IMR-90 (cell line): ENCODE measurements around the gene ARHGAP23. TPM values are rescaled to one million over a fixed set of nuclear protein-coding genes. Genes with fewer than 3 reads are reported as not detected.
"Not testable (repeated sequence)": the region's sequence is repeated elsewhere in the genome, so short reads cannot be mapped to it uniquely, and the experiment has no call there.

ENCODE experiments used
- ATAC-seq: fragments of 200-7000 bp; cut with Tn5 transposase; 2 replicates; pipeline ENCODE4 v1.9.1; 2020; ENCODE audit warnings: low read depth, mild to moderate bottlenecking, moderate library complexity
- BruUV-seq: library from RNA; stranded (reverse); fragments of 400-500 nt; replicated peaks from 2 replicates; lab custom pipeline; 2021; lab: Mats Ljungman, UMichigan
- CTCF ChIA-PET: fragments of 300-600 bp; formaldehyde crosslinking; extraction: SDS; loops from one replicate; lab custom pipeline; 2021; ENCODE audit warnings: antibody characterized with exemption; lab: Yijun Ruan, JAX
- POLR2A ChIA-PET: fragments of 300-600 bp; sonication (Branson Sonifier 250); formaldehyde crosslinking; loops from one replicate; lab custom pipeline; 2022; ENCODE audit warnings: antibody characterized with exemption; ENCODE audit not compliant: unreplicated experiment; lab: Charles Lee
- DNase-seq: peaks from one replicate; pipeline ENCODE4 v3.0.0; 2013
- H2AFZ ChIP-seq: replicated peaks from 2 replicates; pipeline ENCODE3; 2013; ENCODE audit warnings: low read length, mild to moderate bottlenecking; ENCODE audit not compliant: poor library complexity
- H2AK5ac ChIP-seq: 2 replicates; pipeline ENCODE4 v1.6.1; 2013; ENCODE audit warnings: low read depth, low read length, inconsistent platforms
- H2AK9ac ChIP-seq: replicated peaks from 2 replicates; pipeline ENCODE3; 2013; ENCODE audit warnings: mild to moderate bottlenecking, low read depth, low read length, moderate library complexity; ENCODE audit not compliant: poor library complexity
- H2BK120ac ChIP-seq: 2 replicates; pipeline ENCODE4 v1.6.1; 2013; ENCODE audit warnings: low read depth, low read length, inconsistent platforms
- H2BK15ac ChIP-seq: 3 replicates; pipeline ENCODE4 v1.6.1; 2013; ENCODE audit warnings: low read depth, low read length, inconsistent platforms
- H2BK20ac ChIP-seq: 2 replicates; pipeline ENCODE4 v1.6.1; 2013; ENCODE audit warnings: low read depth, mild to moderate bottlenecking, inconsistent platforms, low read length, moderate library complexity
- H2BK5ac ChIP-seq: 2 replicates; pipeline ENCODE4 v1.6.1; 2013; ENCODE audit warnings: mild to moderate bottlenecking, low read depth, low read length, inconsistent platforms; ENCODE audit not compliant: poor library complexity, severe bottlenecking
- H3K14ac ChIP-seq: replicated peaks from 2 replicates; pipeline ENCODE4 v1.6.1; 2013; ENCODE audit warnings: low read depth, low read length, inconsistent platforms
- H3K18ac ChIP-seq: 2 replicates; pipeline ENCODE4 v1.6.1; 2013; ENCODE audit warnings: low read depth, low read length, control low read depth
- H3K23ac ChIP-seq: 2 replicates; pipeline ENCODE4 v1.6.1; 2013; ENCODE audit warnings: low read depth, low read length, inconsistent platforms
- H3K27ac ChIP-seq: 2 replicates; pipeline ENCODE4 v1.5.1; 2013; ENCODE audit warnings: mild to moderate bottlenecking, control low read depth, low read length; ENCODE audit not compliant: insufficient read depth
- H3K27me3 ChIP-seq: 2 replicates; pipeline ENCODE4 v1.6.1; 2013; ENCODE audit warnings: low read length; ENCODE audit not compliant: control insufficient read depth, insufficient read depth
- H3K36me3 ChIP-seq: 2 replicates; pipeline ENCODE4 v1.6.1; 2013; ENCODE audit warnings: low read length, mixed read lengths; ENCODE audit not compliant: control insufficient read depth, insufficient read depth
- H3K4ac ChIP-seq: 2 replicates; pipeline ENCODE4 v1.6.1; 2013; ENCODE audit warnings: low read depth, low read length, inconsistent platforms
- H3K4me1 ChIP-seq: 2 replicates; pipeline ENCODE4 v1.6.1; 2013; ENCODE audit warnings: low read length, mixed read lengths; ENCODE audit not compliant: control insufficient read depth, insufficient read depth
- H3K4me2 ChIP-seq: 2 replicates; pipeline ENCODE4 v1.6.1; 2013; ENCODE audit warnings: low read depth, mild to moderate bottlenecking, control low read depth, low read length, moderate library complexity
- H3K4me3 ChIP-seq: 2 replicates; pipeline ENCODE4 v1.5.1; 2013; ENCODE audit warnings: low read depth, mild to moderate bottlenecking, control low read depth, low read length, moderate library complexity; ENCODE audit not compliant: insufficient read depth
- H3K56ac ChIP-seq: 2 replicates; pipeline ENCODE4 v1.6.1; 2013; ENCODE audit warnings: low read length, inconsistent platforms; ENCODE audit not compliant: insufficient read depth; ENCODE audit errors: extremely low read depth
- H3K79me1 ChIP-seq, 2 experiments: 2 replicates each; pipeline ENCODE4 v1.6.1; 2013; ENCODE audit warnings: low read length in 2 of 2, inconsistent platforms in 1 of 2, low read depth in 1 of 2
- H3K9ac ChIP-seq: 2 replicates; pipeline ENCODE4 v1.6.1; 2013; ENCODE audit warnings: low read depth, low read length, control low read depth
- H3K9me1 ChIP-seq: 2 replicates; pipeline ENCODE4 v1.6.1; 2013; ENCODE audit warnings: low read length, inconsistent platforms; ENCODE audit not compliant: insufficient read depth
- H3K9me3 ChIP-seq: 2 replicates; pipeline ENCODE4 v1.6.1; 2013; ENCODE audit warnings: low read length; ENCODE audit not compliant: control insufficient read depth, insufficient read depth
- H4K20me1 ChIP-seq: 2 replicates; pipeline ENCODE4 v1.6.1; 2013; ENCODE audit warnings: low read length, inconsistent platforms; ENCODE audit not compliant: insufficient read depth
- H4K5ac ChIP-seq: 2 replicates; pipeline ENCODE4 v1.6.1; 2013; ENCODE audit warnings: mild to moderate bottlenecking, low read depth, low read length, control low read depth
- H4K8ac ChIP-seq, 2 experiments: 2 replicates each; pipeline ENCODE4 v1.6.1; 2013; ENCODE audit warnings: low read depth in 2 of 2, low read length in 2 of 2, control low read depth in 1 of 2, inconsistent platforms in 1 of 2
- H4K91ac ChIP-seq: 2 replicates; pipeline ENCODE4 v1.6.1; 2013; ENCODE audit warnings: low read depth, low read length, inconsistent platforms; ENCODE audit not compliant: insufficient read depth
- CTCF ChIP-seq: conservative IDR thresholded peaks from 2 replicates; pipeline ENCODE4 v1.5.1; 2012; ENCODE audit warnings: mild to moderate bottlenecking, low read depth, low read length, improper control_type of control experiment
- MXI1 ChIP-seq: IDR thresholded peaks from 2 replicates; pipeline ENCODE4 v1.6.1; 2012; ENCODE audit warnings: low read depth, mild to moderate bottlenecking, low read length, moderate library complexity, borderline replicate concordance
- RAD21 ChIP-seq: IDR thresholded peaks from 2 replicates; pipeline ENCODE4 v1.6.1; 2012; ENCODE audit warnings: low read length, improper control_type of control experiment
- SMC3 ChIP-seq: fragments of 150-350 bp; IDR thresholded peaks from 2 replicates; pipeline ENCODE4 v1.6.1; 2016; ENCODE audit warnings: low read depth, mild to moderate bottlenecking, antibody characterized with exemption, low read length, moderate library complexity
- WGBS, 2 experiments: methylation state at CpG; one replicate each; pipeline versions ENCODE4 v1.1.5 to v1.1.7; 2013; ENCODE audit warnings: missing lambda C conversion rate in 2 of 2; ENCODE audit not compliant: insufficient read length in 1 of 2; ENCODE audit errors: extremely low coverage in 2 of 2; 5-methylcytosine and 5-hydroxymethylcytosine counted together
- dilution Hi-C: fragments of 300-500 bp; cut with HindIII; formaldehyde crosslinking; loops from one replicate; pipeline ENCODE4 v1.14.3; 2018; ENCODE audit warnings: low sequenced_read_pairs; ENCODE audit not compliant: unreplicated experiment
- in situ Hi-C: fragments of 300-500 bp; cut with MboI; formaldehyde crosslinking; loops from 3 replicates; pipeline ENCODE4 v1.14.3; 2019; ENCODE audit warnings: low sequenced_read_pairs, inconsistent platforms, mixed read lengths
- intact Hi-C: fragments of 100-400 bp; cut with micrococcal nuclease; formaldehyde crosslinking; loops from 2 replicates; pipeline ENCODE4 v1.10.0; 2022
- polyA plus RNA-seq, 3 experiments: library from polyadenylated mRNA; depleted of rRNA; stranded (reverse); fragments of >200 nt; gene quantifications; 2 replicates each; pipeline ENCODE4 v1.2.3, GENCODE V29; 2012; ENCODE audit warnings: low replicate concordance in 1 of 3
- total RNA-seq: library from RNA; depleted of rRNA; stranded (reverse); fragments of >200 nt; gene quantifications from 2 replicates; pipeline ENCODE4 v1.2.3, GENCODE V29; 2012

The ARHGAP23 gene
- total and polyA plus RNA-seq, 2 of the 4 experiments (the other 2 are of a cell fraction): 9.3 to 43.3 TPM

GRCh38 chr17:38474666-38475065 lies 46.4 kb downstream of the ARHGAP23 start:
- ATAC-seq, H3K4me3 ChIP-seq, H2BK5ac ChIP-seq, H3K9ac ChIP-seq, H3K27me3 ChIP-seq, H3K4me1 ChIP-seq, H4K5ac ChIP-seq, CTCF ChIA-PET, H2BK120ac ChIP-seq, H2BK15ac ChIP-seq, H3K14ac ChIP-seq, POLR2A ChIA-PET, H4K8ac ChIP-seq, H4K91ac ChIP-seq, H3K9me3 ChIP-seq, intact Hi-C loops, H2AK9ac ChIP-seq, H3K4ac ChIP-seq, H3K23ac ChIP-seq, H3K4me2 ChIP-seq, dilution Hi-C loops, H3K18ac ChIP-seq, H2AK5ac ChIP-seq, H3K56ac ChIP-seq, H3K27ac ChIP-seq, BruUV-seq, H3K9me1 ChIP-seq, H2BK20ac ChIP-seq, H2AFZ ChIP-seq: not testable (repeated sequence)
- TF ChIP-seq RAD21: peak; percentile 35
- peak; percentile 92 for TF ChIP-seq MXI1
- peak; percentile 28; the same call in 1 of the 2 replicates for TF ChIP-seq CTCF
- peak; percentile 30; the same call in 1 of the 2 replicates for TF ChIP-seq SMC3
- WGBS, 2 experiments: 100% methylated on average over 1 of the region's 8 CpGs; no CpG with 5 or more reads in 1 of the 2 experiments
- H3K36me3 ChIP-seq: peaks cover 66% of the 10 kb centered on the region
- H3K79me1 ChIP-seq: peaks cover 10 to 46% of the 10 kb centered on the region in 2 experiments; a peak in 3 of 4 replicates
- H4K20me1 ChIP-seq: peaks cover 54% of the 10 kb centered on the region
- peak; percentile 27 for DNase-seq
- in situ Hi-C loops: loop anchor here (25.0 kb wide), 1 partner anchor 112 kb away; the partner anchor contains the start of gene SOCS7
